PFSK-1 (cell line): ENCODE results near the gene B3GAT1.

Source experiments
- FOXP2 ChIP-seq: optimal IDR thresholded peaks from 2 replicates; pipeline ENCODE3; 2011; ENCODE audit warnings: borderline replicate concordance, control low read depth, inconsistent platforms; ENCODE audit not compliant: insufficient read depth; ENCODE audit errors: extremely low read length, extremely low read depth
- POLR2AphosphoS5 ChIP-seq: IDR thresholded peaks from 2 replicates; pipeline ENCODE4 v1.6.1; 2012; ENCODE audit warnings: low read depth, mild to moderate bottlenecking, control low read depth, low read length, moderate library complexity
- REST ChIP-seq, 2 experiments: IDR thresholded peaks; 2 replicates each; pipeline versions ENCODE4 v1.6.1 to v1.8.0; 2011 to 2012; ENCODE audit warnings: low read depth in 2 of 2, low read length in 2 of 2, control low read depth in 1 of 2, inconsistent platforms in 1 of 2, mild to moderate bottlenecking in 1 of 2, moderate library complexity in 1 of 2; ENCODE audit not compliant: insufficient read depth in 1 of 2
- SIN3A ChIP-seq: IDR thresholded peaks from 2 replicates; pipeline ENCODE4 v1.6.1; 2012; ENCODE audit warnings: mild to moderate bottlenecking, low read length, moderate library complexity, borderline replicate concordance; ENCODE audit not compliant: insufficient read depth
- TAF1 ChIP-seq: IDR thresholded peaks from 2 replicates; pipeline ENCODE4 v1.6.1; 2012; ENCODE audit warnings: low read length, control low read depth, borderline replicate concordance; ENCODE audit not compliant: insufficient read depth

Gene B3GAT1

GRCh38 chr11:134343646-134344045 lies 68.4 kb downstream of the B3GAT1 start:
- no peak for TF ChIP-seq TAF1

- TF ChIP-seq TAF1 (no peak), FOXP2 (no peak), POLR2AphosphoS5 (no peak), REST (IDR thresholded peaks at IDR 0.05; ENCODE audit: insufficient read depth in 1 of 2, low read depth in 2 of 2, low read length in 2 of 2) (no peak), SIN3A (no peak)
Observed at GRCh38 chr11:134342572-134343340, 69.3 kb downstream of the B3GAT1 start.

GRCh38 chr11:134341805-134342571 lies 70.1 kb downstream of the B3GAT1 start:
- TF ChIP-seq POLR2AphosphoS5 (no peak), TAF1 (no peak), REST (IDR thresholded peaks at IDR 0.05; ENCODE audit: insufficient read depth in 1 of 2, low read depth in 2 of 2, low read length in 2 of 2) (no peak), SIN3A (no peak), FOXP2 (no peak)

- TF ChIP-seq SIN3A (no peak), REST (IDR thresholded peaks at IDR 0.05; ENCODE audit: insufficient read depth in 1 of 2, low read depth in 2 of 2, low read length in 2 of 2) (no peak), POLR2AphosphoS5 (no peak), TAF1 (no peak), FOXP2 (no peak)
Observed at GRCh38 chr11:134340354-134340964, 71.6 kb downstream of the B3GAT1 start.

GRCh38 chr11:134339756-134340155 lies 72.3 kb downstream of the B3GAT1 start:
- TF ChIP-seq FOXP2 (no peak), SIN3A (no peak), POLR2AphosphoS5 (no peak), REST (IDR thresholded peaks at IDR 0.05; ENCODE audit: insufficient read depth in 1 of 2, low read depth in 2 of 2, low read length in 2 of 2) (no peak), TAF1 (no peak)
